HUES6 (cell line): ENCODE measurements around the gene ST7.

Source experiments
- H3K27ac ChIP-seq: 2 replicates; pipeline ENCODE4 v1.7.0; 2013; ENCODE audit warnings: low read depth, mild to moderate bottlenecking, low read length, inconsistent platforms
- H3K27me3 ChIP-seq: 2 replicates; pipeline ENCODE4 v1.6.1; 2013; ENCODE audit warnings: low read length; ENCODE audit not compliant: control insufficient read depth, insufficient read depth
- H3K36me3 ChIP-seq: 2 replicates; pipeline ENCODE4 v1.6.1; 2013; ENCODE audit warnings: low read length; ENCODE audit not compliant: control insufficient read depth, insufficient read depth
- H3K4me1 ChIP-seq: 2 replicates; pipeline ENCODE4 v1.6.1; 2013; ENCODE audit warnings: low read length; ENCODE audit not compliant: control insufficient read depth, insufficient read depth
- H3K4me3 ChIP-seq: 2 replicates; pipeline ENCODE4 v1.5.1; 2013; ENCODE audit warnings: low read depth, low read length
- H3K9ac ChIP-seq: one replicate; pipeline ENCODE4 v1.6.1; 2013; ENCODE audit warnings: mild to moderate bottlenecking, low read length
- H3K9me3 ChIP-seq: 2 replicates; pipeline ENCODE4 v1.6.1; 2013; ENCODE audit warnings: low read depth, low read length; ENCODE audit not compliant: control insufficient read depth, insufficient read depth

The ST7 gene

GRCh38 chr7:117009705-117010361, 56.5 kb downstream of the ST7 start:
- no peaks in the 10 kb centered on the region for H3K27me3 ChIP-seq
- no peak overlapping the region for H3K27ac ChIP-seq

GRCh38 chr7:117010375-117011133, 57.3 kb downstream of the ST7 start:
- H3K4me1 ChIP-seq = peaks cover 5% of the 10 kb centered on the region; the same call in 1 of the 2 replicates
- H3K27me3 ChIP-seq = no peaks in the 10 kb centered on the region
- H3K9ac ChIP-seq = no peak overlapping the region
- H3K4me3 ChIP-seq = no peak overlapping the region
- no peak overlapping the region for H3K27ac ChIP-seq
- no peaks in the 10 kb centered on the region for H3K9me3 ChIP-seq
- no peaks in the 10 kb centered on the region for H3K36me3 ChIP-seq

More at GRCh38 chr7:117009705-117010361, 56.5 kb downstream of the ST7 start:
- H3K4me3 ChIP-seq = no peak overlapping the region
- H3K4me1 ChIP-seq = peaks cover 5% of the 10 kb centered on the region; the same call in 1 of the 2 replicates
- no peaks in the 10 kb centered on the region for H3K36me3 ChIP-seq
- no peaks in the 10 kb centered on the region for H3K9me3 ChIP-seq
- H3K9ac ChIP-seq = no peak overlapping the region

- no peak overlapping the region for H3K9ac ChIP-seq
- H3K27me3 ChIP-seq = no peaks in the 10 kb centered on the region
- no peaks in the 10 kb centered on the region for H3K36me3 ChIP-seq
- no peak overlapping the region for H3K4me3 ChIP-seq
- no peak overlapping the region for H3K27ac ChIP-seq
- H3K4me1 ChIP-seq = peaks cover 5% of the 10 kb centered on the region; the same call in 1 of the 2 replicates
- no peaks in the 10 kb centered on the region for H3K9me3 ChIP-seq
Measured at GRCh38 chr7:117011419-117012260, 58.3 kb downstream of the ST7 start.

GRCh38 chr7:117012284-117012683, 59.0 kb downstream of the ST7 start:
- Histone ChIP-seq H3K27me3 (no peaks in the 10 kb centered on the region), H3K9me3 (no peaks in the 10 kb centered on the region), H3K9ac (no peak overlapping the region), H3K27ac (no peak overlapping the region), H3K4me3 (no peak overlapping the region), H3K36me3 (no peaks in the 10 kb centered on the region), H3K4me1 (peaks cover 2% of the 10 kb centered on the region; the same call in 1 of the 2 replicates)

- no peak overlapping the region for H3K9ac ChIP-seq
Measured at GRCh38 chr7:117012696-117013095, 59.4 kb downstream of the ST7 start.

GRCh38 chr7:117014099-117014656, 60.9 kb downstream of the ST7 start:
- H3K9me3 ChIP-seq = no peaks in the 10 kb centered on the region
- H3K27me3 ChIP-seq = no peaks in the 10 kb centered on the region
- H3K9ac ChIP-seq = no peak overlapping the region
- H3K4me1 ChIP-seq = no peaks in the 10 kb centered on the region; the same call in 1 of the 2 replicates
- no peak overlapping the region for H3K27ac ChIP-seq
- H3K4me3 ChIP-seq = no peak overlapping the region
- no peaks in the 10 kb centered on the region for H3K36me3 ChIP-seq

More at GRCh38 chr7:117012696-117013095, 59.4 kb downstream of the ST7 start:
- Histone ChIP-seq H3K36me3 (no peaks in the 10 kb centered on the region), H3K27ac (no peak overlapping the region), H3K4me3 (no peak overlapping the region), H3K27me3 (no peaks in the 10 kb centered on the region), H3K4me1 (no peaks in the 10 kb centered on the region; the same call in 1 of the 2 replicates), H3K9me3 (no peaks in the 10 kb centered on the region)

- Histone ChIP-seq H3K9me3 (no peaks in the 10 kb centered on the region), H3K4me3 (no peak overlapping the region), H3K27me3 (no peaks in the 10 kb centered on the region), H3K27ac (no peak overlapping the region), H3K9ac (no peak overlapping the region), H3K4me1 (peaks cover 2% of the 10 kb centered on the region; the same call in 1 of the 2 replicates), H3K36me3 (no peaks in the 10 kb centered on the region)
Measured at GRCh38 chr7:117014673-117015133, 61.4 kb downstream of the ST7 start.

GRCh38 chr7:117015258-117016184, 62.2 kb downstream of the ST7 start:
- no peak overlapping the region for H3K27ac ChIP-seq
- no peak overlapping the region for H3K4me3 ChIP-seq

GRCh38 chr7:117017017-117017451, 63.7 kb downstream of the ST7 start:
- Histone ChIP-seq H3K27ac (no peak overlapping the region), H3K36me3 (no peaks in the 10 kb centered on the region), H3K4me1 (peaks cover 12% of the 10 kb centered on the region), H3K27me3 (no peaks in the 10 kb centered on the region), H3K4me3 (no peak overlapping the region), H3K9ac (no peak overlapping the region), H3K9me3 (no peaks in the 10 kb centered on the region)

More at GRCh38 chr7:117015258-117016184, 62.2 kb downstream of the ST7 start:
- no peaks in the 10 kb centered on the region for H3K36me3 ChIP-seq
- no peak overlapping the region for H3K9ac ChIP-seq
- no peaks in the 10 kb centered on the region for H3K27me3 ChIP-seq
- H3K4me1 ChIP-seq = peaks cover 11% of the 10 kb centered on the region
- H3K9me3 ChIP-seq = no peaks in the 10 kb centered on the region
